Stomach (tissue), 9 donors: ENCODE data around the gene SNRNP25. TPM values are rescaled to one million over a fixed set of nuclear protein-coding genes. Genes with fewer than 3 reads are reported as not detected.

Source experiments
- DNase-seq, 2 donors: peaks; one replicate each; pipeline versions ENCODE4 v3.0.0 to v3.0.0-alpha.2; 2013 to 2019
- H3K27ac ChIP-seq, 5 donors: fragments of 200-600 bp in 4 of 5; sonication (generic) in 4 of 5; one replicate each; pipeline ENCODE4 v1.5.1; 2013 to 2019; ENCODE audit warnings: mild to moderate bottlenecking in 1 of 5, moderate library complexity in 1 of 5
- H3K27me3 ChIP-seq, 3 donors: fragments of 200-600 bp; sonication (generic); one replicate each; pipeline ENCODE4 v1.5.1; 2017 to 2019; ENCODE audit warnings: mixed run types in 1 of 3
- H3K36me3 ChIP-seq, 4 donors: fragments of 200-600 bp; sonication (generic); 1 replicate in 3 of 4; 2 replicates in 1 of 4; pipeline ENCODE4 v1.5.1; 2016 to 2019
- H3K4me1 ChIP-seq, 4 donors: fragments of 200-600 bp; sonication (generic); one replicate each; pipeline ENCODE4 v1.5.1; 2016 to 2019
- H3K4me3 ChIP-seq, 4 donors: fragments of 200-600 bp; sonication (generic) in 3 of 4; one replicate each; pipeline ENCODE4 v1.5.1; 2016 to 2019; ENCODE audit warnings: mild to moderate bottlenecking in 1 of 4
- H3K9me3 ChIP-seq, 4 donors: fragments of 200-600 bp; sonication (generic); one replicate each; pipeline ENCODE4 v1.5.1; 2016 to 2019
- CTCF ChIP-seq, 7 experiments: fragments of 450-650 bp in 4 of 7; fragments of 200-600 bp in 3 of 7; sonication (generic) in 3 of 7; IDR thresholded peaks; one replicate each; pipeline ENCODE4 v1.5.1; 2016 to 2019; ENCODE audit warnings: antibody characterized with exemption in 7 of 7, control low read depth in 2 of 7, mild to moderate bottlenecking in 1 of 7
- EP300 ChIP-seq: sonication (generic); formaldehyde crosslinking; IDR thresholded peaks from one replicate; pipeline ENCODE4 v1.6.1; 2017; ENCODE audit warnings: antibody characterized with exemption
- POLR2A ChIP-seq, 4 donors: fragments of 450-650 bp; IDR thresholded peaks; one replicate each; pipeline ENCODE4 v1.6.1; 2016; ENCODE audit warnings: antibody characterized with exemption in 4 of 4, control low read depth in 2 of 4, mild to moderate bottlenecking in 1 of 4, moderate library complexity in 1 of 4
- POLR2AphosphoS5 ChIP-seq, 3 donors: sonication (generic); formaldehyde crosslinking; IDR thresholded peaks; one replicate each; pipeline ENCODE4 v1.6.1; 2016; ENCODE audit warnings: antibody characterized with exemption in 3 of 3
- WGBS, 5 donors: extraction: QIAGEN DNeasy Blood & Tissue Kit in 3 of 5; methylation state at CpG; one replicate each; pipeline versions ENCODE4 v1.1.5 to v1.1.7; 2013 to 2018; 5-methylcytosine and 5-hydroxymethylcytosine counted together
- intact Hi-C: fragments of 100-400 bp; cut with DNase I; formaldehyde crosslinking; loops from one replicate; pipeline ENCODE4 v1.15.1; 2023; ENCODE audit warnings: low total_unique reads
- polyA plus RNA-seq, 3 donors: library from polyadenylated mRNA; stranded (reverse); fragments of 200-250 nt; gene quantifications; one replicate each; pipeline ENCODE4 v1.2.3, GENCODE V29; 2013
- total RNA-seq, 5 donors: library from RNA; depleted of rRNA; stranded (reverse); fragments of >200 nt; gene quantifications; one replicate each; pipeline versions ENCODE4 v1.1.0 to v1.2.3, GENCODE V29; 2014 to 2016
- donor health status: healthy with polysubstance abuse.
- donor health status: Bipolar disorder and iron deficiency.
- donor health status: healthy.

Gene SNRNP25
- total and polyA plus RNA-seq, 8 donors: 2.3 to 40.2 (median 19.3) TPM

GRCh38 chr16:63466-63865 is 9.8 kb downstream of the SNRNP25 start:
- H3K4me1 ChIP-seq: peaks cover 0 to 32% (median 25%) of the 10 kb centered on the region in 4 donors
- H3K36me3 ChIP-seq: peaks cover 53 to 66% (median 64%) of the 10 kb centered on the region in 4 donors
- H3K4me3 ChIP-seq: no peak overlapping the region
- 93 to 100% (median 95%) methylated on average over 4 to 16 of the region's 16 CpGs for WGBS, 5 donors
- H3K9me3 ChIP-seq: no peaks in the 10 kb centered on the region
- H3K27me3 ChIP-seq: no peaks in the 10 kb centered on the region
- intact Hi-C loops: no loop called here
- no peak for TF ChIP-seq POLR2A (IDR thresholded peaks at IDR 0.05)
- TF ChIP-seq POLR2AphosphoS5 (IDR thresholded peaks at IDR 0.05): no peak
- no peak for TF ChIP-seq CTCF (IDR thresholded peaks at IDR 0.05)
- TF ChIP-seq EP300: no peak
- DNase-seq: no peak
- H3K27ac ChIP-seq: no peak overlapping the region

- intact Hi-C loops: no loop called here
- peaks cover 45 to 58% (median 56%) of the 10 kb centered on the region in 4 donors for H3K36me3 ChIP-seq
- 87 to 91% (median 89%) methylated on average over 23 to 25 of the region's 25 CpGs for WGBS, 5 donors
Measured at GRCh38 chr16:63998-64913, 10.6 kb downstream of the SNRNP25 start.

GRCh38 chr16:64914-65255 is 11.3 kb downstream of the SNRNP25 start:
- no peak overlapping the region for H3K4me3 ChIP-seq
- H3K27me3 ChIP-seq: no peaks in the 10 kb centered on the region
- 77 to 92% (median 86%) methylated on average over 9 of the region's 9 CpGs for WGBS, 5 donors
- DNase-seq: no peak
- peaks cover 9 to 46% (median 33%) of the 10 kb centered on the region in 4 donors for H3K4me1 ChIP-seq
- H3K9me3 ChIP-seq: no peaks in the 10 kb centered on the region
- intact Hi-C loops: no loop called here
- no peak overlapping the region for H3K27ac ChIP-seq
- peaks cover 39 to 52% (median 50%) of the 10 kb centered on the region in 4 donors for H3K36me3 ChIP-seq
- no peak for TF ChIP-seq POLR2AphosphoS5 (IDR thresholded peaks at IDR 0.05)
- TF ChIP-seq EP300: no peak
- no peak for TF ChIP-seq CTCF (IDR thresholded peaks at IDR 0.05)
- no peak for TF ChIP-seq POLR2A (IDR thresholded peaks at IDR 0.05)

More at GRCh38 chr16:63998-64913, 10.6 kb downstream of the SNRNP25 start:
- Histone ChIP-seq H3K27ac (no peak overlapping the region), H3K4me3 (no peak overlapping the region), H3K9me3 (no peaks in the 10 kb centered on the region), H3K27me3 (no peaks in the 10 kb centered on the region), H3K4me1 (peaks cover 2 to 40% (median 29%) of the 10 kb centered on the region in 4 donors)
- DNase-seq: peak in 1 of 2 donors; percentile 47
- no peak for TF ChIP-seq POLR2A (IDR thresholded peaks at IDR 0.05)
- TF ChIP-seq POLR2AphosphoS5 (IDR thresholded peaks at IDR 0.05): no peak
- TF ChIP-seq EP300: no peak
- TF ChIP-seq CTCF (IDR thresholded peaks at IDR 0.05): no peak

- 10 to 18% (median 17%) methylated on average over 14 to 17 of the region's 17 CpGs for WGBS, 5 donors
- Histone ChIP-seq H3K27me3 (peaks cover 0 to under 1% (median 0%) of the 10 kb centered on the region in 3 donors), H3K36me3 (peaks cover 37 to 43% (median 41%) of the 10 kb centered on the region in 4 donors), H3K4me3 (no peak overlapping the region), H3K9me3 (no peaks in the 10 kb centered on the region), H3K4me1 (peaks cover 17 to 55% (median 39%) of the 10 kb centered on the region in 4 donors), H3K27ac (no peak overlapping the region)
- DNase-seq: peak; percentile 91 to 92
- TF ChIP-seq POLR2AphosphoS5 (IDR thresholded peaks at IDR 0.05) (peak in 1 of 3 donors; percentile 80), EP300 (no peak), POLR2A (IDR thresholded peaks at IDR 0.05) (no peak), CTCF (IDR thresholded peaks at IDR 0.05) (peak in 6 of 7 experiments; percentile 63 to 98 (median 93))
- intact Hi-C loops: no loop called here
Measured at GRCh38 chr16:65745-66144, 12.1 kb downstream of the SNRNP25 start.
